Thyroid gland (tissue), 4 donors: ENCODE data around the gene GCNT1.

ENCODE experiments used
- CTCF ChIP-seq, 6 experiments: fragments of 200-600 bp in 3 of 6; fragments of 450-650 bp in 3 of 6; sonication (generic) in 3 of 6; IDR thresholded peaks; one replicate each; pipeline ENCODE4 v1.5.1; 2016 to 2019; ENCODE audit warnings: antibody characterized with exemption in 6 of 6, mild to moderate bottlenecking in 2 of 6, inconsistent platforms in 1 of 6, moderate library complexity in 1 of 6
- POLR2A ChIP-seq, 2 donors: fragments of 450-650 bp; IDR thresholded peaks; one replicate each; pipeline ENCODE4 v1.6.1; 2017; ENCODE audit warnings: antibody characterized with exemption in 2 of 2, mild to moderate bottlenecking in 2 of 2, moderate library complexity in 1 of 2

DNA sequence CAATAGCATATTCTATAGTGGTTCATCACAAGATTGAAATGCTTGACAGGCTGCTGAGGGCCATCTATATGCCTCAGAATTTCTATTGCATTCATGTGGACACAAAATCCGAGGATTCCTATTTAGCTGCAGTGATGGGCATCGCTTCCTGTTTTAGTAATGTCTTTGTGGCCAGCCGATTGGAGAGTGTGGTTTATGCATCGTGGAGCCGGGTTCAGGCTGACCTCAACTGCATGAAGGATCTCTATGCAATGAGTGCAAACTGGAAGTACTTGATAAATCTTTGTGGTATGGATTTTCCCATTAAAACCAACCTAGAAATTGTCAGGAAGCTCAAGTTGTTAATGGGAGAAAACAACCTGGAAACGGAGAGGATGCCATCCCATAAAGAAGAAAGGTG lies 43.8 kb downstream of the GCNT1 start:
- TF ChIP-seq CTCF (IDR thresholded peaks at IDR 0.05), result no peak
- TF ChIP-seq POLR2A (IDR thresholded peaks at IDR 0.05), result no peak
